H1 (cell line): ENCODE measurements around the gene LAIR2. TPM values are rescaled to one million over a fixed set of nuclear protein-coding genes. Genes with fewer than 3 reads are reported as not detected.

Source experiments
- CTCF ChIA-PET: fragments of 300-600 bp; sonication (Branson Sonifier 250); formaldehyde crosslinking; loops from one replicate; lab custom pipeline; 2021; ENCODE audit not compliant: partially characterized antibody; lab: Charles Lee
- POLR2A ChIA-PET: fragments of 300-600 bp; sonication (Branson Sonifier 250); formaldehyde crosslinking; loops from one replicate; lab custom pipeline; 2021; ENCODE audit warnings: inconsistent platforms; ENCODE audit not compliant: partially characterized antibody; lab: Charles Lee
- DNase-seq, 2 experiments: peaks; one replicate each; pipeline versions ENCODE4 v3.0.0 to v3.0.0-alpha.2; 2010 to 2022; ENCODE audit warnings: low spot score in 2 of 2, low read depth in 1 of 2, mixed read lengths in 1 of 2
- FAIRE-seq: peaks from 2 replicates; lab custom pipeline; 2011; peaks lifted over from hg19 to GRCh38; lab: Jason Lieb, UNC
- H2AFZ ChIP-seq: 2 replicates; pipeline ENCODE4 v1.8.1; 2012; ENCODE audit warnings: low read length, inconsistent platforms
- H2AK5ac ChIP-seq: 2 replicates; pipeline ENCODE4 v1.6.1; 2013; ENCODE audit warnings: low read depth, low read length
- H2BK120ac ChIP-seq: replicated peaks from 2 replicates; pipeline ENCODE3; 2013; ENCODE audit warnings: low read depth, low read length, inconsistent platforms
- H2BK12ac ChIP-seq: 2 replicates; pipeline ENCODE4 v1.6.1; 2013; ENCODE audit warnings: low read depth, low read length
- H2BK15ac ChIP-seq: 2 replicates; pipeline ENCODE4 v1.6.1; 2013; ENCODE audit warnings: low read length
- H2BK20ac ChIP-seq: 2 replicates; pipeline ENCODE4 v1.6.1; 2013; ENCODE audit warnings: low read length
- H2BK5ac ChIP-seq: 2 replicates; pipeline ENCODE4 v1.6.1; 2013; ENCODE audit warnings: low read depth, low read length
- H3K14ac ChIP-seq: 2 replicates; pipeline ENCODE4 v1.6.1; 2013; ENCODE audit warnings: inconsistent platforms; ENCODE audit not compliant: insufficient read length
- H3K18ac ChIP-seq: 2 replicates; pipeline ENCODE4 v1.6.1; 2013; ENCODE audit warnings: low read length; ENCODE audit errors: extremely low read depth
- H3K23ac ChIP-seq: 2 replicates; pipeline ENCODE4 v1.6.1; 2013; ENCODE audit warnings: inconsistent platforms; ENCODE audit not compliant: insufficient read length
- H3K23me2 ChIP-seq: 2 replicates; pipeline ENCODE4 v1.6.1; 2013; ENCODE audit warnings: low read depth, low read length
- H3K27ac ChIP-seq: 2 replicates; pipeline ENCODE4 v1.6.1; 2011; ENCODE audit warnings: low read depth, low read length, inconsistent platforms
- H3K27me3 ChIP-seq, 4 experiments: replicated peaks in 1 of 4; 1 replicate in 1 of 4; 2 replicates in 3 of 4; pipeline versions ENCODE4 v1.6.1 to v1.8.1; 2011 to 2013; ENCODE audit warnings: low read length in 3 of 4, mild to moderate bottlenecking in 3 of 4, inconsistent platforms in 2 of 4, mixed read lengths in 2 of 4, moderate library complexity in 1 of 4; ENCODE audit not compliant: control insufficient read depth in 3 of 4, insufficient read depth in 3 of 4; ENCODE audit errors: extremely low read depth in 1 of 4
- H3K36me3 ChIP-seq, 4 experiments: 2 replicates each; pipeline versions ENCODE4 v1.6.1 to v1.8.1; 2011 to 2013; ENCODE audit warnings: mild to moderate bottlenecking in 4 of 4, low read length in 3 of 4, moderate library complexity in 2 of 4, control low read depth in 1 of 4, inconsistent platforms in 1 of 4; ENCODE audit not compliant: insufficient read depth in 4 of 4, control insufficient read depth in 2 of 4
- H3K4ac ChIP-seq: replicated peaks from 2 replicates; pipeline ENCODE3; 2013; ENCODE audit warnings: low read length, low read depth, mixed read lengths, inconsistent platforms; ENCODE audit not compliant: insufficient read length
- H3K4me1 ChIP-seq, 4 experiments: replicated peaks in 1 of 4; 1 replicate in 1 of 4; 2 replicates in 3 of 4; pipeline versions ENCODE4 v1.6.1 to v1.8.1; 2011 to 2013; ENCODE audit warnings: low read length in 3 of 4, inconsistent platforms in 2 of 4, mixed read lengths in 1 of 4; ENCODE audit not compliant: insufficient read depth in 4 of 4, control insufficient read depth in 3 of 4
- H3K4me2 ChIP-seq, 2 experiments: 2 replicates each; pipeline versions ENCODE4 v1.6.1 to v1.8.1; 2011 to 2013; ENCODE audit warnings: low read depth in 2 of 2, low read length in 2 of 2, control low read depth in 1 of 2, inconsistent platforms in 1 of 2, mild to moderate bottlenecking in 1 of 2; ENCODE audit not compliant: insufficient read depth in 1 of 2
- H3K4me3 ChIP-seq, 4 experiments: fragments of 200-600, 300-600 bp in 1 of 4; sonication (generic), shearing (Covaris generic), sonication (Bioruptor Twin) in 1 of 4; 2 replicates each; pipeline versions ENCODE4 v1.5.1 to v1.8.1; 2011 to 2016; ENCODE audit warnings: low read length in 4 of 4, low read depth in 3 of 4, control low read depth in 2 of 4, inconsistent platforms in 2 of 4, mild to moderate bottlenecking in 2 of 4, mixed read lengths in 1 of 4, moderate library complexity in 1 of 4; ENCODE audit not compliant: insufficient read depth in 2 of 4; ENCODE audit errors: extremely low read depth in 1 of 4
- H3K56ac ChIP-seq: replicated peaks from 2 replicates; pipeline ENCODE3; 2013; ENCODE audit warnings: low read depth, mild to moderate bottlenecking, mixed read lengths, low read length, inconsistent platforms; ENCODE audit not compliant: insufficient read length
- H3K79me1 ChIP-seq: 2 replicates; pipeline ENCODE4 v1.6.1; 2013; ENCODE audit warnings: low read depth, low read length, control low read depth
- H3K79me2 ChIP-seq, 2 experiments: 2 replicates each; pipeline versions ENCODE4 v1.6.1 to v1.8.1; 2012 to 2013; ENCODE audit warnings: low read length in 2 of 2, mild to moderate bottlenecking in 2 of 2, inconsistent platforms in 1 of 2; ENCODE audit not compliant: insufficient read depth in 2 of 2, control insufficient read depth in 1 of 2
- H3K9ac ChIP-seq, 4 experiments: replicated peaks in 1 of 4; 1 replicate in 1 of 4; 2 replicates in 3 of 4; pipeline versions ENCODE4 v1.6.1 to v1.8.1; 2011 to 2013; ENCODE audit warnings: low read depth in 3 of 4, low read length in 3 of 4, control low read depth in 2 of 4, mild to moderate bottlenecking in 2 of 4, moderate library complexity in 2 of 4, inconsistent platforms in 1 of 4; ENCODE audit errors: extremely low read depth in 1 of 4
- H3K9me3 ChIP-seq, 2 experiments: 2 replicates each; pipeline versions ENCODE4 v1.6.1 to v1.8.1; 2012 to 2013; ENCODE audit warnings: mild to moderate bottlenecking in 2 of 2, moderate library complexity in 2 of 2, control low read depth in 1 of 2, inconsistent platforms in 1 of 2, low read depth in 1 of 2, low read length in 1 of 2, mixed read lengths in 1 of 2; ENCODE audit not compliant: insufficient read depth in 2 of 2
- H4K20me1 ChIP-seq, 2 experiments: replicated peaks in 1 of 2; 2 replicates each; pipeline versions ENCODE3 to v1.8.1; 2011 to 2013; ENCODE audit warnings: inconsistent platforms in 2 of 2, low read length in 2 of 2, mild to moderate bottlenecking in 1 of 2; ENCODE audit not compliant: insufficient read depth in 2 of 2, control insufficient read depth in 1 of 2
- H4K5ac ChIP-seq: 2 replicates; pipeline ENCODE4 v1.6.1; 2013; ENCODE audit warnings: low read length, low read depth, mixed read lengths, inconsistent platforms; ENCODE audit not compliant: insufficient read length
- H4K8ac ChIP-seq: 2 replicates; pipeline ENCODE4 v1.8.0; 2013; ENCODE audit warnings: mild to moderate bottlenecking, moderate library complexity, low read length, inconsistent platforms; ENCODE audit not compliant: insufficient read depth; ENCODE audit errors: extremely low read depth
- H4K91ac ChIP-seq: replicated peaks from 2 replicates; pipeline ENCODE3; 2013; ENCODE audit warnings: low read length, mixed read lengths, inconsistent platforms; ENCODE audit not compliant: insufficient read length
- ASH2L ChIP-seq: fragments of 200-600, 300-600 bp; sonication (generic); IDR thresholded peaks from one replicate; pipeline ENCODE4 v1.7.1; 2017; ENCODE audit warnings: low read length
- BACH1 ChIP-seq: IDR thresholded peaks from 2 replicates; pipeline ENCODE4 v1.6.1; 2012; ENCODE audit warnings: low read length, improper control_type of control experiment
- BCL11A ChIP-seq, 2 experiments: IDR thresholded peaks; one replicate each; pipeline ENCODE4 v1.6.1; 2011; ENCODE audit warnings: low read depth in 2 of 2, low read length in 2 of 2, mild to moderate bottlenecking in 2 of 2
- CTBP2 ChIP-seq: IDR thresholded peaks from 2 replicates; pipeline ENCODE4 v1.7.0; 2011; ENCODE audit warnings: borderline replicate concordance, mild to moderate bottlenecking, moderate library complexity, mixed read lengths, low read length; ENCODE audit not compliant: insufficient read depth, insufficient read length
- GTF2F1 ChIP-seq: IDR thresholded peaks from 2 replicates; pipeline ENCODE4 v1.6.1; 2012; ENCODE audit warnings: low read depth, low read length, improper control_type of control experiment, borderline replicate concordance
- JUND ChIP-seq: IDR thresholded peaks from 2 replicates; pipeline ENCODE4 v1.6.1; 2011; ENCODE audit warnings: mild to moderate bottlenecking, improper control_type of control experiment, low read length
- KDM1A ChIP-seq: fragments of 200-600, 300-600 bp; sonication (generic); IDR thresholded peaks from 2 replicates; pipeline ENCODE4 v1.7.1; 2016; ENCODE audit warnings: mild to moderate bottlenecking, low read length, borderline replicate concordance
- RFX5 ChIP-seq: IDR thresholded peaks from 2 replicates; pipeline ENCODE4 v1.6.1; 2011; ENCODE audit warnings: low read depth, low read length, improper control_type of control experiment, borderline replicate concordance
- SIRT6 ChIP-seq: IDR thresholded peaks from one replicate; pipeline ENCODE4 v1.7.1; 2012; ENCODE audit warnings: low read length, inconsistent platforms
- SP4 ChIP-seq: IDR thresholded peaks from 2 replicates; pipeline ENCODE4 v1.6.1; 2012; ENCODE audit warnings: low read length, inconsistent platforms
- YY1 ChIP-seq: IDR thresholded peaks from 2 replicates; pipeline ENCODE4 v1.6.1; 2011; ENCODE audit warnings: low read depth, mild to moderate bottlenecking, low read length
- WGBS, 2 experiments: shearing (Covaris generic) in 1 of 2; methylation state at CpG; one replicate each; pipeline versions ENCODE4 v1.1.6 to v1.1.7; 2013 to 2015; ENCODE audit warnings: low lambda C conversion rate in 2 of 2, mixed read lengths in 2 of 2, inconsistent platforms in 1 of 2, low coverage in 1 of 2, missing lambda C conversion rate in 1 of 2; ENCODE audit not compliant: insufficient replicate concordance in 2 of 2, insufficient coverage in 1 of 2, insufficient read length in 1 of 2; ENCODE audit errors: extremely low coverage in 1 of 2, missing lambda C conversion rate in 1 of 2; 5-methylcytosine and 5-hydroxymethylcytosine counted together
- polyA plus RNA-seq, 7 experiments: library from polyadenylated mRNA; depleted of rRNA in 3 of 7; stranded (reverse) in 5 of 7; unstranded in 2 of 7; fragments of >200 nt in 5 of 7; fragments of 200-250 nt in 2 of 7; gene quantifications; 1 replicate in 5 of 7; 2 replicates in 1 of 7; 4 replicates in 1 of 7; pipeline versions ENCODE4 v1.2.1 to v1.2.3, GENCODE V29; 2011 to 2013; ENCODE audit warnings: missing spikeins in 2 of 7, mixed read lengths in 2 of 7
- total RNA-seq: library from RNA; stranded (reverse); fragmentation: NEBNext Ultra II Directional; extraction: Animal tissue kit (Norgen Biotek cat#: 25700); gene quantifications from 2 replicates; pipeline ENCODE4 v1.2.1, GENCODE V29; 2021
- TF ChIP-seq, protein P1 (sequence below): IDR thresholded peaks from 2 replicates; pipeline ENCODE4 v1.6.1; 2011; ENCODE audit warnings: low read length, improper control_type of control experiment
- TF ChIP-seq, protein P2 (sequence below): IDR thresholded peaks from 2 replicates; pipeline ENCODE4 v1.6.1; 2012; ENCODE audit warnings: inconsistent platforms

LAIR2 gene
- total and polyA plus RNA-seq, 2 of the 8 experiments (the other 6 are each of a cell fraction or from before 2014, with no cell fraction given): not detected

DNA sequence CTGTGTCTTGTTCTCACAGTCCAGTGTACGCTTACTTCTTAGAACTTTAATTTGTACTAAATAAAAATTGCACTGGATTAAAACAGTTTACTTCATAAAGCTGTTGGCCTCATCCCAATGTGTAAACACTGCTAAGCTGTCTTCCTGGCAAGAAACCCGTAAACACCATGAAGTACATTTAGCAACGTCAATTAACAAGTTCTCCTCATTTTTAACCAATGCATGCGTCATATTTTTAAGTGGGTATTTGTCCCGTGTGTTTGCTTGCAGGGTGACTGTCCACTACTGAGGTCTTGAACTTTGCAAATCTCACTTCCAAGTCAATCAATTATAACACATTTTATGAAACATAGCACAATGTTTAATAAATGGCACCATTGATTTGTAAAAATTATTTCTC is 28.2 kb downstream of the LAIR2 start:
- no peak for DNase-seq
- H2AFZ ChIP-seq: no peak overlapping the region

More for the DNA sequence above, 28.2 kb downstream of the LAIR2 start:
- ChIA-PET CTCF (no interaction called here), POLR2A (no interaction called here)
- WGBS, 2 experiments: 86% methylated on average over 5 of the region's 5 CpGs; no CpG with 5 or more reads in 1 of the 2 experiments
- no peak for FAIRE-seq
- no peak overlapping the region for H3K56ac ChIP-seq
- H2BK120ac ChIP-seq: no peak overlapping the region
- H3K4me2 ChIP-seq: no peak overlapping the region
- H3K9me3 ChIP-seq: peaks cover 68 to 79% of the 10 kb centered on the region in 2 experiments
- no peak overlapping the region for H3K9ac ChIP-seq
- no peak overlapping the region for H2BK5ac ChIP-seq
- H3K18ac ChIP-seq: no peak overlapping the region
- no peak for TF ChIP-seq SP4
- no peak for TF ChIP-seq KDM1A
- TF ChIP-seq, protein P1, sequence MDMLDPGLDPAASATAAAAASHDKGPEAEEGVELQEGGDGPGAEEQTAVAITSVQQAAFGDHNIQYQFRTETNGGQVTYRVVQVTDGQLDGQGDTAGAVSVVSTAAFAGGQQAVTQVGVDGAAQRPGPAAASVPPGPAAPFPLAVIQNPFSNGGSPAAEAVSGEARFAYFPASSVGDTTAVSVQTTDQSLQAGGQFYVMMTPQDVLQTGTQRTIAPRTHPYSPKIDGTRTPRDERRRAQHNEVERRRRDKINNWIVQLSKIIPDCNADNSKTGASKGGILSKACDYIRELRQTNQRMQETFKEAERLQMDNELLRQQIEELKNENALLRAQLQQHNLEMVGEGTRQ: no peak
- no peak for TF ChIP-seq CTBP2
- TF ChIP-seq BCL11A (IDR thresholded peaks at IDR 0.05; ENCODE audit: low read depth in 2 of 2, low read length in 2 of 2): no peak
- TF ChIP-seq SIRT6: no peak
- TF ChIP-seq GTF2F1: no peak
- no peak for TF ChIP-seq BACH1
- TF ChIP-seq, protein P2, sequence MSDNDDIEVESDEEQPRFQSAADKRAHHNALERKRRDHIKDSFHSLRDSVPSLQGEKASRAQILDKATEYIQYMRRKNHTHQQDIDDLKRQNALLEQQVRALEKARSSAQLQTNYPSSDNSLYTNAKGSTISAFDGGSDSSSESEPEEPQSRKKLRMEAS: no peak
- TF ChIP-seq RFX5: no peak
- TF ChIP-seq YY1: no peak
- no peak for TF ChIP-seq ASH2L
- TF ChIP-seq JUND: no peak
- H3K36me3 ChIP-seq: no peaks in the 10 kb centered on the region
- H3K4me3 ChIP-seq: no peak overlapping the region
- H4K5ac ChIP-seq: no peak overlapping the region
- H3K23ac ChIP-seq: no peak overlapping the region
- no peaks in the 10 kb centered on the region for H3K27me3 ChIP-seq
- H3K4me1 ChIP-seq: no peaks in the 10 kb centered on the region
- H4K91ac ChIP-seq: no peak overlapping the region
- no peaks in the 10 kb centered on the region for H3K23me2 ChIP-seq
- H2BK12ac ChIP-seq: no peak overlapping the region
- no peaks in the 10 kb centered on the region for H3K79me1 ChIP-seq
- H2BK15ac ChIP-seq: no peak overlapping the region
- no peaks in the 10 kb centered on the region for H3K79me2 ChIP-seq
- H3K4ac ChIP-seq: no peak overlapping the region
- H3K14ac ChIP-seq: no peak overlapping the region
- no peak overlapping the region for H2AK5ac ChIP-seq
- H4K8ac ChIP-seq: no peak overlapping the region
- H4K20me1 ChIP-seq: no peaks in the 10 kb centered on the region
- H3K27ac ChIP-seq: no peak overlapping the region
- no peak overlapping the region for H2BK20ac ChIP-seq
